Camera-type eye (tissue), 1 donor: ENCODE results near the gene CLDN5. TPM values are rescaled to one million over a fixed set of nuclear protein-coding genes. Genes with fewer than 3 reads are reported as not detected.

Experiments used
- total RNA-seq: library from RNA; depleted of rRNA; stranded (reverse); fragments of >200 nt; gene quantifications from one replicate; pipeline ENCODE4 v1.2.3, GENCODE V29; 2014

CLDN5 gene, protein sequence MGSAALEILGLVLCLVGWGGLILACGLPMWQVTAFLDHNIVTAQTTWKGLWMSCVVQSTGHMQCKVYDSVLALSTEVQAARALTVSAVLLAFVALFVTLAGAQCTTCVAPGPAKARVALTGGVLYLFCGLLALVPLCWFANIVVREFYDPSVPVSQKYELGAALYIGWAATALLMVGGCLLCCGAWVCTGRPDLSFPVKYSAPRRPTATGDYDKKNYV
- 74.5 TPM for total RNA-seq

DNA sequence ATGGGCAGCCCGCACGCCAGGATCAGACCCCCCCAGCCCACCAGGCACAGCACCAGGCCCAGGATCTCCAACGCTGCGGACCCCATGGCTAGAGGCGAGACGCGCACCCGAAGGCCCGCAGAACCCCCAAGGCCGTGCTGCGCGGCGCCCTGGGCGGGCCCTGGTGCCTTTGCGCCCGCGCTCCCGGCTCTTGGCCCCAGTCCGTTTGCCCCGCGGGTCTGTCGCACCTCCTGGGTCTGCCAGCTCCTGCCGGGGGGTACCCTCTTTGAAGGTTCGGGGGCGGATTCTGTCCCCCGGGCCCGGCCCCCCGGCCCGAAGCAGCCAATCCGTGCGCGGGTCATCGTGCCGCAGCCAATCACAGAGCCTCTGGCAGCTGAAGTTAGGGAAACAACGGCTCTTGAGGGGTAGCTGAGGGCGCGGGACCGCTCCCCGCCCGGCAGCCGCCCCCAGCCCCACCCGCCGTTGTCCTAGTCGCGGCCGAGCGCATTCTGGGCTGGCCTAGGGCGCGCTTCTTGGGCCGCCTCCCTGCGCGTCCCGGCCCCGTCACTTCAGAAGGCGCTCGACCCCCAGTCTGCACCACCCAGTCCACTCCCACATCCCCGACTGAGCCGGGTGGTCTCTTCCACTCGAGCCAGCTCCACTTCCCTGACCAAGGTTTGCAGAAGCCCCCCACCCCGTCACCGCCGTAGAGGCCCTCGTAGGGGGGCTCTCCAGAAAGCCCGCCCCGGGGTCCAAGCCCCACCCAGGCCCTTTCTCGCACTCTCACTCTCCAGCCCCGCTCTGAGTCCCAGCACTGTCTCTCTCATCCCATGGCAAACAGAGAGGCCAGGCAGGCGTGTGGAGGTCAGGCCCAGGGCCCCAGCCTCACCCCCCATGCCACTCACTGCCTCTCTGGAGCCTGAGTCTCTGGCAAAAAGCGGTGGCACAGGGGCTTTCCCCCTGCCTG lies at the start of gene CLDN5:
Gene CLDN5 (minus strand): TSS at position 241 of the 946 bp plus-strand sequence. CDS start 155 bp downstream, at position 86.

DNA sequence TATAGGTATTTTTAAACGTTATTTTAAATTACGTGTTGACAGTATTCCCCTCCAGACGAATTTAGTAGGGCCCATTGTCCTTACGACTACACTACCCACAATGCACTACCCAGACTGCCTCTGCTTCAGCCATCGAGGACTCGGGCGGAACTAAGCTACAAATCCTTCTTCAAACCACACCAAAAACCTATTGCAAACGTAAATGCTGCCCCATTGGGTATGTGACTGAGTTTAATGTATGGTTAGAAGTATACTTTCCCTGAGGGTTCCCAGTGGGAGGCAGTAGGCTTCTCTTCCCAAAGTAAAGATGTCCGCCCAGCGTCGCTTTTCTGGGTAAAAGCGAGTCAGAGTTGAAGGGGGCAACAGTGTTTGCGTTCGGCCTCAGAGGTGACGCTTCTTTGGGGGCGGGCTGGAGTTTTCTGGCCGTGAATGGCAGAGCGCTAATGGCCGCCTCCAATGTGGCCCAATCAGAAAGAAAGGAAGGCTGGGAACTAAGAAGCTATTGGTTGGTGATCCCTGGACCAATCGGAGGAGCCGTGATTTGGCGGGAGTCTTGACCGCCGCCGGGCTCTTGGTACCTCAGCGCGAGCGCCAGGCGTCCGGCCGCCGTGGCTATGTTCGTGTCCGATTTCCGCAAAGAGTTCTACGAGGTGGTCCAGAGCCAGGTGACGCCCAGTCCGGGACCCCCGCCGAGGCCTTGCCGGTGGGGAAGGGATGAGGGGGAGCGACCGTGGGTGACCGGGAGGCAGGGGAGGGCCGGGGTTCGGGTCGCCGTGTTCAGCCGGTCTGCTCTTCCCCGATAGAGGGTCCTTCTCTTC lies 44.6 kb downstream of the CLDN5 start, which contains the start of gene CDC45:
Gene CDC45 (plus strand): TSS at position 566 of the 818 bp plus-strand sequence. CDS start 49 bp downstream, at position 615.

DNA sequence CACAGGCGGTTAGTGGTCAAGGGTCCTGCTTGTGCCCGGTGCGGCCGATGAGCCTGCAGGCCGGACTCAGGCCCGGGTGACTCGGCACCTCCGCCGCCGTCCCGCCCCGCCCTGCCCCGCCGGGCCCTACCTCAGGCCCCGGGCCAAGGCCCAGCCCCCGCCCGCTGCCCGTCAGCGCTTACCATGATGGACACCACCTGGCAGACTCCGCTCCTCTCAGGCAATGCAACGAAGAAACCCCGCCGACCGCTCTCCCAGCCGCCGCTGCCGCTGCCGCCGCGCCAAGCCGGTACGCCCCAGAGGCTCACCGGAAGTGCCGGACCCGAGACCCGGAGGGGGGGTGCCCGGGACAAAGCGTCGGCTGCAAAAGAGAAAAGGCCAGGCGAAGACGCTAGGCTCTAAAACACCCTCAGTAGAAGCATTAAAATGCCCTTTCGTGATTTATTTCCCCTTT lies 45.3 kb downstream of the CLDN5 start, which contains the start of gene UFD1:
Gene UFD1 (minus strand): TSS at position 293 of the 454 bp plus-strand sequence. CDS start 108 bp downstream, at position 185.

Other genes starting within 250 kb of the CLDN5 start
- gene CLTCL1, start 232.7 kb downstream of the CLDN5 start, total RNA-seq: 21.1 TPM
- gene HIRA, start 92.7 kb downstream of the CLDN5 start, total RNA-seq: 21.3 TPM
- gene MRPL40, start 91.9 kb downstream of the CLDN5 start, total RNA-seq: 23.1 TPM
- gene C22orf39, start 76.7 kb downstream of the CLDN5 start, total RNA-seq: 58.8 TPM
- 27.4 TPM for gene UFD1, start 45.2 kb downstream of the CLDN5 start, total RNA-seq
- gene CDC45, start 44.5 kb downstream of the CLDN5 start, total RNA-seq: 5.6 TPM
- 83.4 TPM for gene SEPTIN5, start 190.1 kb upstream of the CLDN5 start, total RNA-seq
- 6.6 TPM for gene GP1BB, start 199.1 kb upstream of the CLDN5 start, total RNA-seq
- gene TBX1, start 236.4 kb upstream of the CLDN5 start, total RNA-seq: 2.2 TPM